ENCODE data around the gene KAZN. TPM values are rescaled to one million over a fixed set of nuclear protein-coding genes. Genes with fewer than 3 reads are reported as not detected.

The KAZN gene
- total RNA-seq, 1 experiment from 2014 or later, result 6.5 TPM

- DNase-seq (ENCODE audit: low read depth, low spot score), result no peak
- in situ Hi-C loops (cut with HindIII; ENCODE audit: low pct_unique_long_range_greater_than_20kb, low sequenced_read_pairs), result no loop called here
Observed at GRCh38 chr1:14738647-14739046, 140.2 kb downstream of the KAZN start.

- in situ Hi-C loops (cut with HindIII; ENCODE audit: low pct_unique_long_range_greater_than_20kb, low sequenced_read_pairs), result no loop called here
- no peak for DNase-seq (ENCODE audit: low read depth, low spot score)
Observed at GRCh38 chr1:14739082-14739832, 140.8 kb downstream of the KAZN start.

GRCh38 chr1:14740016-14740415, 141.5 kb downstream of the KAZN start:
- DNase-seq (ENCODE audit: low read depth, low spot score), result no peak
- in situ Hi-C loops (cut with HindIII; ENCODE audit: low pct_unique_long_range_greater_than_20kb, low sequenced_read_pairs), result no loop called here

- DNase-seq (ENCODE audit: low read depth, low spot score), result no peak
- in situ Hi-C loops (cut with HindIII; ENCODE audit: low pct_unique_long_range_greater_than_20kb, low sequenced_read_pairs), result no loop called here
Observed at GRCh38 chr1:14741082-14741481, 142.6 kb downstream of the KAZN start.

- in situ Hi-C loops (cut with HindIII; ENCODE audit: low pct_unique_long_range_greater_than_20kb, low sequenced_read_pairs), result no loop called here
- DNase-seq (ENCODE audit: low read depth, low spot score), result no peak
Observed at GRCh38 chr1:14741532-14741931, 143.0 kb downstream of the KAZN start.

- in situ Hi-C loops (cut with HindIII; ENCODE audit: low pct_unique_long_range_greater_than_20kb, low sequenced_read_pairs), result no loop called here
- peak; percentile 84 for DNase-seq (ENCODE audit: low read depth, low spot score)
Observed at GRCh38 chr1:14742181-14742980, 143.9 kb downstream of the KAZN start.

GRCh38 chr1:14743368-14743767, 144.9 kb downstream of the KAZN start:
- in situ Hi-C loops (cut with HindIII; ENCODE audit: low pct_unique_long_range_greater_than_20kb, low sequenced_read_pairs), result no loop called here

GRCh38 chr1:14745001-14745720, 146.7 kb downstream of the KAZN start:
- DNase-seq (ENCODE audit: low read depth, low spot score), result no peak
- in situ Hi-C loops (cut with HindIII; ENCODE audit: low pct_unique_long_range_greater_than_20kb, low sequenced_read_pairs), result no loop called here

More at GRCh38 chr1:14743368-14743767, 144.9 kb downstream of the KAZN start:
- DNase-seq (ENCODE audit: low read depth, low spot score), result no peak

GRCh38 chr1:14745789-14746188, 147.3 kb downstream of the KAZN start:
- DNase-seq (ENCODE audit: low read depth, low spot score), result no peak
- in situ Hi-C loops (cut with HindIII; ENCODE audit: low pct_unique_long_range_greater_than_20kb, low sequenced_read_pairs), result no loop called here

- no peak for DNase-seq (ENCODE audit: low read depth, low spot score)
- in situ Hi-C loops (cut with HindIII; ENCODE audit: low pct_unique_long_range_greater_than_20kb, low sequenced_read_pairs), result no loop called here
Observed at GRCh38 chr1:14746393-14746792, 147.9 kb downstream of the KAZN start.

- in situ Hi-C loops (cut with HindIII; ENCODE audit: low pct_unique_long_range_greater_than_20kb, low sequenced_read_pairs), result no loop called here
- no peak for DNase-seq (ENCODE audit: low read depth, low spot score)
Observed at GRCh38 chr1:14748151-14748550, 149.7 kb downstream of the KAZN start.

GRCh38 chr1:14748977-14749376, 150.5 kb downstream of the KAZN start:
- DNase-seq (ENCODE audit: low read depth, low spot score), result no peak
- in situ Hi-C loops (cut with HindIII; ENCODE audit: low pct_unique_long_range_greater_than_20kb, low sequenced_read_pairs), result no loop called here

GRCh38 chr1:14750490-14750889, 152.0 kb downstream of the KAZN start:
- in situ Hi-C loops (cut with HindIII; ENCODE audit: low pct_unique_long_range_greater_than_20kb, low sequenced_read_pairs), result loop anchor here (25.0 kb wide), 1 partner anchor 337 kb away; no protein-coding TSS in a partner anchor
- DNase-seq (ENCODE audit: low read depth, low spot score), result no peak

- in situ Hi-C loops (cut with HindIII; ENCODE audit: low pct_unique_long_range_greater_than_20kb, low sequenced_read_pairs), result loop anchor here (25.0 kb wide), 1 partner anchor 332 kb away; no protein-coding TSS in a partner anchor
- DNase-seq (ENCODE audit: low read depth, low spot score), result no peak
Observed at GRCh38 chr1:14755518-14756252, 157.2 kb downstream of the KAZN start.

- in situ Hi-C loops (cut with HindIII; ENCODE audit: low pct_unique_long_range_greater_than_20kb, low sequenced_read_pairs), result loop anchor here (25.0 kb wide), 1 partner anchor 331 kb away; no protein-coding TSS in a partner anchor
- peak; percentile 30 for DNase-seq (ENCODE audit: low read depth, low spot score)
Observed at GRCh38 chr1:14756589-14757285, 158.3 kb downstream of the KAZN start.

- no peak for DNase-seq (ENCODE audit: low read depth, low spot score)
- in situ Hi-C loops (cut with HindIII; ENCODE audit: low pct_unique_long_range_greater_than_20kb, low sequenced_read_pairs), result loop anchor here (25.0 kb wide), 1 partner anchor 330 kb away; no protein-coding TSS in a partner anchor
Observed at GRCh38 chr1:14757286-14757625, 158.8 kb downstream of the KAZN start.
